HG02678 (cell line): ENCODE data around the gene MYH15.

Experiments used
- ATAC-seq: cut with Tn5 transposase; IDR thresholded peaks from one replicate; pipeline ENCODE4 v1.9.1; 2021; ENCODE audit warnings: mild to moderate bottlenecking, moderate library complexity; ENCODE audit not compliant: unreplicated experiment

MYH15 gene

DNA sequence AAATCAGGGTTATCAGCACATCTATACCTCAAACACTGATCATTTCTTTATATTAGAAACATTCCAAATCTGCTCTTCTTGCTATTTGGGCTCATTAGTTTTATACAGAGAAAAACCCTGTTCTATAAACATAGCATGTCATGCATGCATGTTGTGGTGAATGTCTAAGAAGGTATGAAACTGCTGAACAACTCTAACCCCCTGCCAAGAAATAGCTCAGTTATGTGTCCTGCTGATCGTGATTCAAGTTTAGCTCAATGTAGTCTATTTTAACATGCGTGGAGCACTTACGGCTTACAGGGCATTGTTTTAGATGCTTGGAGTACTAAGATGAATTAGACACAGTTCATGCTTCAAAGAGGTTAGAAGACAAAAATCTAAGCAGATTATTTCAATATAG lies 35.8 kb downstream of the MYH15 start:
- ATAC-seq = no peak

DNA sequence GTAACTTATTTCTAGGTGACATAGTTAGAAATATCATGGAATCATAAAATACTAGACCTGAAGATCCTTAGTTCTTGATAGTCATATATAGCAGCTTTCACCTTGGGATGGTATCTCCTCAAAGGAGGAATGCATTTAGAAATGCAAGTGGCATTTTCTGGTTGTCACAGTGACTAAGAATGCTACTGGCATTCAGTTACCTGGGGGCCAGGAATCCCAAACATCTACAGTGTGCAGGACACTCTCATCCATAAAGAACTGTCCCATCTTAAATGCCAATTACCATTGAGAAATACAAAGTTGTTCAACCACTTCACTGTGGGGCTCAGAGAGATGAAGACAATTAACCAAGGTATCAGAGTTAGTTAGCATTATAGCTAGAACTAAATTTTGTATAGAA lies 36.7 kb downstream of the MYH15 start:
- no peak for ATAC-seq

DNA sequence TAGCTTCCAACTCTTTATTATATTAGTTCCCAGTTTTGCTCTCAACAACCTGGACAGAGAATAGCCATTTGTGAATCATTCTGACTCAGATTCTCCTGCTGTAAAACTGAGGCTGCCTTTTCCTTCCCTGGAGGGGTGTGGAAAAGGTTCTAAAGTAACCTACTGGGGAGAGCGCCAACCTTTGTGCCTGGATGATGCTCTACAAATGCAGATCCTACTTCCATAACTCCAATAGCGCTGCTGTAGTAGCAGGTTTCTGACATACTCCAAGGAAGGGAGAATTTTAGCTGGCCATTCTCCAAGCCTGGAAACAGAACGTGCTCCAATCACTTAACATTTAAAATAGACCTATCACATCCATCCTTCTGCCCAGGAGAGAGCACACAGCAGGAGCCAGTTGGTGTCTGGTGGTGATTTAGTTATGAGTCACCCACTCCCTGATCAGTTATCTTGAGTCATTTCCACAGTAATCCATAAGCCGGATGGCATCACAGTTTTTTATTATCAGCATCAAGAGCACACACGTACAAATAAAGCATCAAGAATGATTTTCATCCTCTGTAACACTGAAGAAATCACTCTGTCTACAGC lies 38.3 kb downstream of the MYH15 start:
- ATAC-seq = no peak

DNA sequence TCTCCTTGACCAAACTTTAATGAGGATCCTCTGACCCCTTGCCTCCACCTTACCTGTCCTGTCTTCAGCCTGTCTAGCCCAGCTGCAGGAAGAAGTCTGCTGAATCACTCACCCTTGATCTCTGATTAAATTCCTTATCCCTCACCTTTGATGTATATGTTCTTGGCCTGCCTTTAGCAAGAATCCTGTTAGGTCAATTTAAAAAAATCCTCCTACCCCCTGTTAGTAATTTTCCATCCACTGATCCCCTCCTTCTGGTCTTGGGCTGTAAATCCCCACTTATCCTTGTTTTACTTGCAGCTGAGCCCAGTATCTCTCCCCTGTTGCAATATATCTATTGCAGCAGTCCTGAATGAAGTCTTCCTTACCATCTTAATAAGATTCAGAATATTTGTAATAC lies 39.0 kb downstream of the MYH15 start:
- ATAC-seq = no peak

DNA sequence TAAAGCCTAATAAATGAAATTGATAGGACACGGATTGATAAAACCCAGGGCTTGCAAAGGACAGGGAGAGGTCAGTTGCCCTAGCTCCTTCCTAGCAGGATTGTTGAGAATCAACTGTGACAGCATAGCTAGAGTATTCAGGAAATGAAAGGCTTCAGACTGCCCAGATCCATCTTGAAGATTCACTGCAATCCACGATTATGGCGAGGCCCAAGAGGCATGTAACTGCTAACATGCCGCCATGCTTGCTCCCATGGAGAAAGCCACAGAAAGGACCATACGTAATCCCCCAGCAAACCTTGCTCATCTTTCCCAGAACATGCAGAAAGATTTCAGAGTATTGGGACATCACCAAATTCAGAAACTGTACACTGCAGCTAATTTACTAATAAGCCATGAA lies 41.3 kb downstream of the MYH15 start:
- no peak for ATAC-seq

DNA sequence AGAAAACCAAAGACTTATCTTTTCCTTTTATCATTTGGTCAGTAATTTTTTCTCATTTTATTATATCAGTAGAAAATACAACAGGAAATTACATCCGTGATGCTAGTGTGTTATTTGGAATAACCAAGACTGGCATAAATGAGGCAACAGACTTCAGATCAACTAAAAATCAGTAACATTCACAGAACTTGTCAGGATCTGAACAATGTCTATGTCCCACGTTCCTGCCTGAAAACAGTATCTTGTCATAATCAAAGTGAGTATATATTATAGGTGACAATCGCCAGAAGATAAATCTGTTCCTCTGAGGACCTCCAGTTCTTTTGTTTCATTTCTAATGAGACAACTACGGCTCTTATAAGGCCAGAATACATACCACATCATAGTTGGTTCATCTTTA lies 41.8 kb downstream of the MYH15 start:
- ATAC-seq = no peak

DNA sequence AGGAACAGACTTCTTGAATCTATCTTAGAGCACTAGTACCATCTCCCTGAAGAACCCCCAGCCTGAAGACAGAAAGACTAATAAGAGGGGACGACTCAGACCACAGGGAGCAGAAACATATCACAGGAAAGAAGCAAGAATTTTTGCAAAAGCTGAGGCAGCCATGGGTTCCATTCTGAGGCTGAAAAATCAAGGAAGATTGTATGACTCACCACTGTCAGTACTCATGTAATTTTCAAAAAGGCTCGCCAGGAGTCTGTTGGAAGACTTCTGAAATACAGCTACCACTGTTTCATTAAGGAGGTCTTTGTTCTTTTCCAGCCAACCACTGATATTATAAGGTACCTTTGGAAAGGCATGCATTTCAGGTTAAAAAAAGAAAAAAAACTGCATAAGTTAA lies 47.5 kb downstream of the MYH15 start:
- ATAC-seq = no peak

DNA sequence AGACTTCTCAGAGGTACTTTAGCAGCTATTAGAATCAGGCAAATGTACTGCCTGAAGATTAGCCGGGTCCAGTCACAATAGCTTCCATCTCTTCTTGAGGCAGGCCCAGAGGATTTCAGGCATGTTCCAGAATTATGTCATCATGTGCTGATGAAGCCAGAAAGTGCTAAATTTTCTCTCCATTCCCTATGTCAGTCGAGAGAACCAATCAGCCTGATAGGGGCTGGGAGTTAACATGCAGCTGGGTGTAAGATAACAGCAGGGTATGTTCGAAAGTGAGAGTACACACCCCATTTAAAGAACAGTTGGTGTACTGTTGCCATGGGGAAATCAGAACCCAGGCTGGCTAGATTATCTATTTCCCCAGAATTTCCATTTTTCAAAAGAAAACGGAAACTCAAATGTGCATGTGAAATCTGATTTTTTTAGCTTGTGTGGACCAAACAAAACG lies 48.7 kb downstream of the MYH15 start:
- ATAC-seq = no peak

DNA sequence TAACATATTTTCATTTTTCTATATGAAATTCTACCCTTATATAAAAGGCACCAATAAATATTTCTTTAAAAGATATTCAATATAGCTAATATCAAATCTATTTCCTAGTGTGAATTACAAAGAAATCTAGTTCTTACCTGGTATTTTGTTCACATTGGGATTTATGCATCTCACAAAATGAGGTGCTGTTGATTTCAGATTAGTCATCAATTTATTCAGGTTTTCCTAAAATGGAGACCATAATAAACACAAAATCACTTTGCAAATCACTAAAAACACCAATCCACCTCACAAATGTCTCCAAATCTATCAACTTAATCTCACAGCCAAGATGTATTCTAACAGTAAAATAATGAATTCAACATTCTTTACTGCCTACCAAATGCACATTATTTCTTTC lies 51.2 kb downstream of the MYH15 start:
- ATAC-seq = no peak

DNA sequence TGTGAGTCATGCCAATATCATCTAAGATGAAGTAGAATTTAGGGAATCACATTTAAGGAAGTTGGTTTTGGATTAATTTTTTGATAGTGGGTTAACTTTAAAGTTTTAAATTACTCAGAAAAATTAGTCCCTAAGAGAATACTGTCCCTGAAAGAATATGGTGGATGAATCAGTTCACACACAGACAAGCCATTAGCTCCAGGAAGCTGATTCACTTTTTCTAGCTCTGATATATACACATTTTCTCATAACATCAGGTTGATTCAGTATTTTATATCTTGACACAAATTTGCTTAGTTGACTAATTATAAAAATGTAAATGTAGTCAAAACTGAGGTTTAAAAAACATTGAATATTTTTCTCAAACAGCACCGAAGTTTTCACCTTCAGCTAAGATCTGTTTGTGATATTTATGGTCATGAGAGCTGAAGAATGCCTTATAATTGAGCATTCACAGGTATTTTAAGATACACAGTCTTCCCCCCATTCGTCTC lies 55.1 kb downstream of the MYH15 start:
- no peak for ATAC-seq

DNA sequence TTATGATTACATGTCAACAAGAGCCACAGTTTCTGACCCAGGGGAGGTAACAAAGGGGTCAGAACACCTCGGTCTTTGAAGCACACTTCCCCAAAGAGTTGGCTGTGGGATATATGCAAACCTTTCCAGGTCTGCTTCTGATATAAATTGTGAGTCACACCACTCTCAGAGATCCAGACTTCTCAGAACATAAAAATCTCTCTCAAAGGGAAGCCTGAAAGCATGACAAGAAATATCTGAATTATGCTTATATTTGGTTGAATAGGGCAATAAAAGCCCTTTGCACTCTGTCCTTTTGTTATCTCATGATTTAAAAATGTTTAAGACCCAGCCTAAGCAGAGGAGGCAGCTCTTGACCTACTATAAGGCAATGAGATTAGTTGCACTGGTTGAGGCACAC lies 56.8 kb downstream of the MYH15 start:
- ATAC-seq = no peak

DNA sequence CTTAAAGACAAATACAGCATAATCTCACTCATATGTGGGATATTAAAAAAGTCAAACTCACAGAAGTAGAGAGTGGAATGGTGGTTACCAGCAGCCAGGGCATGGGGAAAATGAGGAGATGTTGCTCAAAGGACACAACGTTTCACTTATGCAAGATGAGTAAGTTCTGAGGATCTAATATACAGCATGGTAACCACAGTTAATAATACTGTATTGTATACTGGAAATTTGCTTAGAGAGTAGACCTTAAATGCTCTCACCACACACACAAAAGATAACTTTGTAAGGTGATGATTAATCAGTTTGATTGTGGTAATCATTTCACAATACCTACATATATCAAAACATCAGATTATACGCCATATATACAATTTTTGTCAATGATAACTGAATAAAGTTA lies 60.0 kb downstream of the MYH15 start:
- no peak for ATAC-seq

DNA sequence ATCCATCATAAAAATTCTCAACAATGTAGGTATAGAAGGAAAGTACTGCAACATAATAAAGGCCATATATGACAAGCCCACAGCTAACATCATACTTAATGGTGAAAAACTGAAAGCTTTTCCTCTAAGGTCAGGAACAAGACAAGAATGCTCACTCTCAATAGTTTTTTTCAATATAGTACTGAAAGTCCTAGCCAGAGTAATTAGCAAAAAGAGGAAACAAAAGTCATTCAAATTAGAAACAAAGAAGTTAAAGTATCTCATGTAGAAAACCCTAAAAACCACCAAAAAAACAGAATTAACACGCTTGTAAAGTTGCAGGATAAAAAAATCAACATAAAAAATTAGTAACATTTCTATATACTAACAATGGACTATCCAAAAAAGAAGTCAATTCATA lies 61.8 kb downstream of the MYH15 start:
- peak; percentile 32 for ATAC-seq

DNA sequence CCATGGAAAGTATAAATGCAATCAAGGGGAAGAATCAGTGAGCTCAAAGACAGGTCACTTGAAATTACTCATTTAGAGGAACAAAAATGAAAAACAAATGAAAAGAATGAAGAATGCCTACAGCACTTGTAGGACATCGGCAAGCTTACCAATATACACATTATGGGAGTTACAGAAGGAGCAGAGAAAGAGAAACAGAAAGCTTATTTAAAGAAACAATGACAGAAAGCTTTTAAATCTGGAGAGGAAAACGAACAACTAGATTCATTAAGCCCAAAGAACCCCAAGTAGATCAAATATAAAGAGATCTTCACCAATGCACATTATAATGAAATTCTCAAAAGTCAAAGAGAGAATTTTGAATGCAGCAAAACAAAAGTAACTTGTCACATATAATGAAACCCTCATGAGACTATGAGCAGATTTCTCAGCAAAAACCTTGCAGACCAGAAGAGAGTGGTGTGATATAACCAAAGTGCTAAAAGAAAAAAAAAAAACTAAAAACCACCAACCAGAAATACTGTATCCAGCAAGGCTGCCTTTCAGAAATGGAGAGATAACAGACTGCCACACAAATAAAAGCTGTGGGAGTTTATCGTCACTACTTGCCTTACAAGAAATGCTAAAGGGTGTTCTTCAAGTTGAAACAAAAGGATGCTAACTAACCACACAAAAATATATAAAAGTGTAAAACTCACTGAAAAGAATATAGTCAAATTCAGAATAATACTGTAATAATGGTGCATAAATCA lies 63.1 kb downstream of the MYH15 start:
- ATAC-seq = no peak

DNA sequence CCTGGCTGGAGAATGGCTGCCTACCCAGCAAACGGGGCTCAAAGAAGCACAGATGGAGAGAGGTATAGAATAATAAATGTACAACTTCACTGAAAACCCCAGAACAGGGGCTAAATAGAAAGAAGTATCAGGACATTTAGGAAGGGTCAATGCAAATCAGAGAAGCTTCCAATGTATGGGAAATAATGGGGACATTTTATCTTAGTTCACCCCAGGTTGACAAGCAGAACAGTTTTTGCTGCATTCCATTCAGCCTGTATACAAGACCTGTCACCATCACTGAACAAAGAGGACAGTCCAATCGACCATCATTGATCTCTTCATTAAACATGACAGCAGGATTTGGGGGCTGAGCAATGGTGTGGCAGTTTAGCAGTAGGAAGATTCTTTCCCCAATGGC lies 68.1 kb downstream of the MYH15 start:
- no peak for ATAC-seq

DNA sequence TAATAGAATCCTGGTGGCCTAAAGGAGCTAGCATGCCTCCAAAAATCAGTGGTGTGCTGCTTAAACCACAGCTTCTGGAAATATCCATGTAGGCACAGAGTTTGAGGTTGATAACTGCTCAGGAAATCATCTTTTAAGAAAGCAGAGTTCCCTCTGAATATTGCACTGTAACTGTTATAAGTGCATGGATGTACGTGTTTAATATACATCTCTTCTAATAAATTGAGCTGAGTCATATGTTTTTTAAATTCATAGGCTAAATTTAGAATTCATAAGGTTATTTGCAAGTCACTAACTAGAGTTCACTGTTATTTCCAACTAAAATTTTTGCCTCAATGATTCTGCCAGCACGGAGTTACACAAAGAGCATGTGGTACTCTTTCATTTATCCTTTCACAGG lies 68.9 kb downstream of the MYH15 start:
- ATAC-seq = no peak

DNA sequence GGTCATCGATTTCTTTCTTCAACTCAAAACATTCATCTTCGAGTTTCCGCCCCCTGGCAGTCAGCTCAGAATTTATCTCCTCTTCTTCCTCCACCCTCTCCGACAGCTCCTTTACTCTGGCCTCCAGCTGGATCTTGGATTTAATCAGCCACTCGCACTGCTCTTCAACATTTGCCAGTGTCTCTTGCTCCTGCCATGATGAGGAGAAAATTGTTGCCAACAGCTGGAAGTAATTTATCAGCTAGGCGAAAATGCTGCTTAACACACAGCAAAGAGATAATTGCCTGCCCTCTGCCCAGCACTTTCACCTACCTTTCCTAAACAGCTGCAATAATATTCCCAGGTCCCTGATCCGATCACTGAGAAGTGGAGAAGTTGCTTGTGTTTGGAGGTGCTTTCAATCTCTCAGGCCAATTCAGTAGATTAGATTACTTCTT lies 69.3 kb downstream of the MYH15 start:
- no peak for ATAC-seq

DNA sequence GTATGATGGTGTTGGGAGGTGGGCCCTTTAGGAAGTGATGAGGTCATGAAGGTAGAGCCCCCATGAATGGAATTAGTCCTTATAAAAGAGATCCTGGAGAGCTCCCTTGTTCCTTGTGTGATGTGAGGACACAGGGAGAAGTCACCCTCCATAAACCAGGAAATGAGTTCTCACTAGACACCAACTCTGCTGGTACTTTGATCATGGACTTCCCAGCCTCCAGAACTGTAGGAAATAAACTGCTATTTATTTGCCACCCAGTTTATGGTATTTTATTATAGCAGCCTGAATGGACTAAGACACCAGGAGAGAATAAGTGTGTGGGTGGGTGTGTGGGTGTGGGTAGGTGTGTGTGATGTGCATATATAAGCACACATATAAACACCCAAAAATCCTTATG lies 71.9 kb downstream of the MYH15 start:
- ATAC-seq = no peak

DNA sequence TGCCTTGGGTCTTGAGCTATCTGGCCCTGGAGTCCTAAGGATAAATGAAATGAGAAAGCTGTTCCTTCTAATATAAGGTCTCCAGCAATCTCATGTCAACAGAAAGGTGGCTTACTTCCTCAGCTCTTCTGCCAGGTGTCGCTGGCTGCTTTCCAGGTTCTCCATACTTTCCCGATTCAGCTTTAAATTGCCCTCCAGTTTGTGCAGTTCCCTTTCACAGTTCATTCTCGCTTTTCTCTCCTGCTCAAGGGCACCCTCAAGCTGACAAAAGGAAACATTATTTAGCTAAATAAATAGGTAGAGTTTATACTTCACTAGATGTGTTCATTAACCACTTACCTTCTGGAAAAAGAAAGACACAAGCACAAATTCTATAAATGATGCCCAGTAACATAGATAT lies 73.0 kb downstream of the MYH15 start:
- no peak for ATAC-seq

DNA sequence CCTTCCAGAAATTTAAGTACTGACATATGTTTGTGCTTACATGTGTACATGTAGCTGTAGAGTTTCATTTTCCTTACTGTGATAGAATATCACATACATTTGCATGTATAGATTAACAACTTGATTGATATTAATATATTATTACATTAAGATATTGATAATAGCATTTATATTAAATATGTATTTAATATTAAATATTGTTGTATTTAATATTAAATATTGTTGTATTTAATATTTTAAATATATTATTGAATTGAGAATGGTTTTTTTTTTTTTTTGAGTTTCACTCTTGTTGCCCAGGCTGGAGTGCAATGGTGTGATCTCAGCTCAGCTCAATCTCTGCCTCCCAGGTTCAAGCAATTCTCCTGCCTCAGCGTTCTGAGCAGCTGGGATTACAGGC lies 76.5 kb downstream of the MYH15 start:
- ATAC-seq = no peak

DNA sequence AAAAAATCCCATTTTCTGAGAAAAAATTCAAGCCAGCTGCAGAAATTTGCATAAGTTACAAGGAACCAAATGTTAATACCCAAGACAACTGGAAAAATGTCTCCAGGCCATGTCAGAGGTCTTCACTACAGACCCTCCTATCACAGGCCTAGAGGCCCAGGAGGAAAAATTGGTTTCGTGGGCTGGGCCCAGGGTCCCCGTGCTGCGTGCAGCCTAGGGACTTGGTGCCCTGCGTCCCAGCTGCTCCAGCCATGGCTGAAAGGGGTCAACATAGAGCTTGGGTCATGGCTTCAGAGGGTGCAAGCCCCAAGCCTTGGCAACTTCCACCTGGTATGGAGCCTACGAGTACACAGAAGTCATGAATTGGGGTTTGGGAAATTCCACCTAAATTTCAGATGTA lies 78.0 kb downstream of the MYH15 start:
- no peak for ATAC-seq

DNA sequence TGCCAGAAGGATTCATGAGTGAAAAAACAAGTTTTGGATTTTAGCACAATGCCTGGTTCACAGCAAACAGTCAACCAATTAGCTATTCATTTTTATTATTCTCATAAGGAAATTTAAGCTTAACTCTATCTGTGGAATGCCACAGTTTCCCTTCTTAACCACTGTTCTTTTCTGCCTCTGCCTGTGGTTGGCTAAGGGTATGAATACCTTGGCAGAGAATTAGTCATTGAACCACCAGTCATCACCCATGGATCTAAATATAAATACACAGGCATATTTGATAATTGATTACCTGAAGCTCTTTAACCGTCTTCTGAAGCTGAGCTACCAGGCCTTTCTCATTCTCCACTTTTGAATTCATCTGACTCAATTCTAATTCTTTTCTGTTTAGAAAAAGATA lies 79.9 kb downstream of the MYH15 start:
- ATAC-seq = no peak

DNA sequence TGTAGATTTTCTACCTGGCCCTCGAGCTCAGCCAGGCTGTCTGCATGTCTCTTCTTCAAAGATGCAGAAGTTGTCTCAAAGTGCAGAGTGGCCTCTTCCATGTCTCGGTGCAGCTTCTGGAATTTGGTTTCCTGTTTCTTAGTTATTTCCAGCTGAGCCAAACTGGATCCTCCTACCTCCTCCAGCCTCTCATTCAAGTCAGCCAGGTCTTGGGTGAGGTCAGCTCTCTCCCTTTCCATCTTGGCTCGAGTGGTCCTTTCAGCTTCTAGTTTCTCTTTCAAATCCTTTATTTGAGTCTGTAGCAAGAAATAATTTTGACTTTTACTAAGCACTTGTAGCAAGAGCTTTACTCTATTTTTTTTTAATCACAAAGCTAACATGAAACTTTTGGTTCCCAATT lies 81.8 kb downstream of the MYH15 start:
- no peak for ATAC-seq
